H9 (cell line): ENCODE data around the gene ZNF232. TPM values are rescaled to one million over a fixed set of nuclear protein-coding genes. Genes with fewer than 3 reads are reported as not detected.
"Not testable (repeated sequence)": the region's sequence is repeated elsewhere in the genome, so short reads cannot be mapped to it uniquely, and the experiment has no call there.

Experiments
- DNase-seq: peaks from one replicate; pipeline ENCODE4 v3.0.0-alpha.2; 2017
- H2AFZ ChIP-seq: one replicate; pipeline ENCODE4 v1.6.1; 2013; ENCODE audit warnings: mild to moderate bottlenecking, low read length, control low read depth, moderate library complexity
- H2AK5ac ChIP-seq: 2 replicates; pipeline ENCODE4 v1.6.1; 2013; ENCODE audit warnings: low read length, control low read depth, mixed read lengths; ENCODE audit not compliant: insufficient read length
- H2BK120ac ChIP-seq: one replicate; pipeline ENCODE4 v1.6.1; 2013; ENCODE audit warnings: low read depth, mild to moderate bottlenecking, low read length, control low read depth, inconsistent platforms; ENCODE audit not compliant: poor library complexity, severe bottlenecking
- H2BK12ac ChIP-seq: 2 replicates; pipeline ENCODE4 v1.6.1; 2013; ENCODE audit warnings: low read length, control low read depth, mixed read lengths, low read depth; ENCODE audit not compliant: insufficient read length
- H2BK15ac ChIP-seq: 2 replicates; pipeline ENCODE4 v1.6.1; 2013; ENCODE audit warnings: low read depth, low read length, control low read depth
- H2BK20ac ChIP-seq: one replicate; pipeline ENCODE4 v1.6.1; 2013; ENCODE audit warnings: low read depth, mild to moderate bottlenecking, low read length, control low read depth, inconsistent platforms; ENCODE audit not compliant: poor library complexity, severe bottlenecking
- H2BK5ac ChIP-seq: 2 replicates; pipeline ENCODE4 v1.6.1; 2013; ENCODE audit warnings: low read length, control low read depth, mixed read lengths; ENCODE audit not compliant: insufficient read length
- H3K14ac ChIP-seq: 2 replicates; pipeline ENCODE4 v1.6.1; 2013; ENCODE audit warnings: low read length, control low read depth; ENCODE audit not compliant: insufficient read depth
- H3K18ac ChIP-seq: 2 replicates; pipeline ENCODE4 v1.6.1; 2013; ENCODE audit warnings: low read depth, mild to moderate bottlenecking, mixed read lengths, low read length, control low read depth; ENCODE audit not compliant: insufficient read length
- H3K23ac ChIP-seq: 2 replicates; pipeline ENCODE4 v1.6.1; 2013; ENCODE audit warnings: low read length, control low read depth, mixed read lengths, low read depth; ENCODE audit not compliant: insufficient read length
- H3K23me2 ChIP-seq: 2 replicates; pipeline ENCODE4 v1.6.1; 2013; ENCODE audit warnings: low read depth, mild to moderate bottlenecking, mixed read lengths, low read length, control low read depth; ENCODE audit not compliant: insufficient read length, poor library complexity, severe bottlenecking
- H3K27ac ChIP-seq: 2 replicates; pipeline ENCODE4 v1.5.1; 2013; ENCODE audit warnings: low read length, control low read depth, mixed read lengths, low read depth; ENCODE audit not compliant: insufficient read length
- H3K27me3 ChIP-seq: 2 replicates; pipeline ENCODE4 v1.6.1; 2013; ENCODE audit warnings: low read length, control low read depth, inconsistent platforms; ENCODE audit not compliant: insufficient read depth
- H3K4ac ChIP-seq: 2 replicates; pipeline ENCODE4 v1.6.1; 2013; ENCODE audit warnings: low read depth, mild to moderate bottlenecking, control low read depth, inconsistent platforms, low read length, moderate library complexity
- H3K4me1 ChIP-seq: 2 replicates; pipeline ENCODE4 v1.6.1; 2013; ENCODE audit warnings: low read length, control low read depth, inconsistent platforms; ENCODE audit not compliant: insufficient read depth
- H3K4me2 ChIP-seq: 2 replicates; pipeline ENCODE4 v1.6.1; 2013; ENCODE audit warnings: low read length, control low read depth, mixed read lengths; ENCODE audit not compliant: insufficient read length, insufficient read depth
- H3K56ac ChIP-seq: 2 replicates; pipeline ENCODE4 v1.6.1; 2013; ENCODE audit warnings: low read depth, mild to moderate bottlenecking, mixed read lengths, low read length, control low read depth; ENCODE audit not compliant: insufficient read length
- H3K79me1 ChIP-seq: 2 replicates; pipeline ENCODE4 v1.6.1; 2013; ENCODE audit warnings: low read depth, mild to moderate bottlenecking, moderate library complexity, low read length, control low read depth, inconsistent platforms; ENCODE audit not compliant: insufficient read depth, poor library complexity, severe bottlenecking
- H3K79me2 ChIP-seq: 2 replicates; pipeline ENCODE4 v1.6.1; 2013; ENCODE audit warnings: low read length, control low read depth, inconsistent platforms; ENCODE audit not compliant: insufficient read depth
- H3K9ac ChIP-seq: 2 replicates; pipeline ENCODE4 v1.6.1; 2013; ENCODE audit warnings: low read length, control low read depth, mixed read lengths; ENCODE audit not compliant: insufficient read length; ENCODE audit errors: extremely low read depth
- H3K9me3 ChIP-seq: one replicate; pipeline ENCODE4 v1.6.1; 2013; ENCODE audit warnings: low read depth, low read length, inconsistent platforms; ENCODE audit not compliant: control insufficient read depth
- H3T11ph ChIP-seq: one replicate; pipeline ENCODE4 v1.6.1; 2013; ENCODE audit warnings: mild to moderate bottlenecking, low read length, control low read depth, inconsistent platforms
- H4K20me1 ChIP-seq: one replicate; pipeline ENCODE4 v1.6.1; 2013; ENCODE audit not compliant: control insufficient read depth, insufficient read length, insufficient read depth
- H4K5ac ChIP-seq: 2 replicates; pipeline ENCODE4 v1.6.1; 2013; ENCODE audit warnings: low read depth, mild to moderate bottlenecking, mixed read lengths, low read length, control low read depth; ENCODE audit not compliant: insufficient read length
- H4K8ac ChIP-seq: replicated peaks from 2 replicates; pipeline ENCODE4 v1.6.1; 2013; ENCODE audit warnings: low read length, control low read depth, mixed read lengths, low read depth; ENCODE audit not compliant: insufficient read length
- H4K91ac ChIP-seq: 2 replicates; pipeline ENCODE4 v1.6.1; 2013; ENCODE audit warnings: low read depth, mild to moderate bottlenecking, moderate library complexity, mixed read lengths, low read length, control low read depth; ENCODE audit not compliant: insufficient read length
- H3K27ac Mint-ChIP-seq, 3 experiments: 2 replicates in 2 of 3; 3 replicates in 1 of 3; pipeline ENCODE4 v1.8.0; 2020 to 2021; ENCODE audit warnings: mixed read lengths in 3 of 3, mild to moderate bottlenecking in 1 of 3, moderate library complexity in 1 of 3
- H3K27me3 Mint-ChIP-seq: 2 replicates; pipeline ENCODE4 v1.8.0; 2021; ENCODE audit warnings: low read depth, mild to moderate bottlenecking, moderate library complexity, mixed read lengths
- H3K36me3 Mint-ChIP-seq, 3 experiments: 2 replicates in 2 of 3; 3 replicates in 1 of 3; pipeline ENCODE4 v1.8.0; 2020 to 2021; ENCODE audit warnings: low read depth in 3 of 3, mixed read lengths in 3 of 3; ENCODE audit not compliant: insufficient read depth in 1 of 3
- H3K4me1 Mint-ChIP-seq, 2 experiments: 2 replicates each; pipeline ENCODE4 v1.8.0; 2020; ENCODE audit warnings: mixed read lengths in 2 of 2
- H3K4me3 Mint-ChIP-seq, 2 experiments: 2 replicates in 1 of 2; 3 replicates in 1 of 2; pipeline ENCODE4 v1.8.0; 2020 to 2021; ENCODE audit warnings: mild to moderate bottlenecking in 2 of 2, mixed read lengths in 2 of 2, moderate library complexity in 1 of 2
- H3K9me3 Mint-ChIP-seq, 2 experiments: 2 replicates in 1 of 2; 3 replicates in 1 of 2; pipeline ENCODE4 v1.8.0; 2020; ENCODE audit warnings: mild to moderate bottlenecking in 2 of 2, mixed read lengths in 2 of 2, moderate library complexity in 1 of 2
- WGBS: extraction: QIAGEN DNeasy Blood & Tissue Kit; methylation state at CpG from one replicate; pipeline ENCODE4 v1.1.7; 2013; ENCODE audit warnings: missing lambda C conversion rate, low lambda C conversion rate, mixed read lengths; ENCODE audit not compliant: insufficient read length; ENCODE audit errors: extremely low coverage; 5-methylcytosine and 5-hydroxymethylcytosine counted together
- total RNA-seq: library from RNA; stranded (reverse); gene quantifications from 2 replicates; pipeline ENCODE4 v1.2.1, GENCODE V29; 2021

The ZNF232 gene
- total RNA-seq, 1 experiment from 2014 or later = 46.4 TPM

- H3T11ph ChIP-seq, H3K4ac ChIP-seq, H2BK20ac ChIP-seq, H3K23me2 ChIP-seq, H3K23ac ChIP-seq, H3K56ac ChIP-seq, H3K27ac ChIP-seq, DNase-seq, H2BK12ac ChIP-seq, H4K5ac ChIP-seq, H3K79me1 ChIP-seq, H3K9me3 Mint-ChIP-seq, H3K9ac ChIP-seq, H2AK5ac ChIP-seq, H3K27me3 ChIP-seq, H2BK15ac ChIP-seq, H3K36me3 Mint-ChIP-seq, H4K91ac ChIP-seq, H3K4me1 Mint-ChIP-seq, H3K18ac ChIP-seq, H4K20me1 ChIP-seq, H2BK5ac ChIP-seq, H3K14ac ChIP-seq, H2BK120ac ChIP-seq, H2AFZ ChIP-seq, H3K4me1 ChIP-seq, H3K4me3 Mint-ChIP-seq, H3K27ac Mint-ChIP-seq, H3K9me3 ChIP-seq, H3K4me2 ChIP-seq, H3K79me2 ChIP-seq, H4K8ac ChIP-seq: not testable (repeated sequence)
- peaks cover 22% of the 10 kb centered on the region for H3K27me3 Mint-ChIP-seq
- WGBS = no CpG with 5 or more reads among the region's 1 CpG
Observed at GRCh38 chr17:5146122-5146521, 34.4 kb upstream of the ZNF232 start.

GRCh38 chr17:5142877-5143276, 31.2 kb upstream of the ZNF232 start:
- H3K9ac ChIP-seq, H3T11ph ChIP-seq, H2BK5ac ChIP-seq, H2AK5ac ChIP-seq, H3K18ac ChIP-seq, H2BK15ac ChIP-seq, H4K91ac ChIP-seq, H4K20me1 ChIP-seq, H3K4me2 ChIP-seq, H3K36me3 Mint-ChIP-seq, H4K5ac ChIP-seq, H3K23ac ChIP-seq, H3K4me3 Mint-ChIP-seq, DNase-seq, H2BK12ac ChIP-seq, H2BK120ac ChIP-seq, H3K9me3 ChIP-seq, H3K56ac ChIP-seq, H3K4ac ChIP-seq, H3K9me3 Mint-ChIP-seq, H2BK20ac ChIP-seq, H3K23me2 ChIP-seq, H3K27me3 ChIP-seq, H3K79me2 ChIP-seq, H3K27ac ChIP-seq, H4K8ac ChIP-seq, H3K27ac Mint-ChIP-seq, H3K14ac ChIP-seq, H3K4me1 Mint-ChIP-seq, H3K4me1 ChIP-seq, H3K79me1 ChIP-seq, H2AFZ ChIP-seq: not testable (repeated sequence)
- peaks cover 13% of the 10 kb centered on the region for H3K27me3 Mint-ChIP-seq
- no CpG with 5 or more reads among the region's 18 CpGs for WGBS
